ENCODE data around the gene ZRSR2.
A peak's percentile ranks its signal among the peaks of the same experiment; 100 is the strongest.

GRCh38 chrX:15854080-15854655 is 63.9 kb downstream of the ZRSR2 start:
- TF ChIP-seq POLR2A (IDR thresholded peaks at IDR 0.05) (no peak), CTCF (IDR thresholded peaks at IDR 0.05) (peak in 1 of 4 experiments; percentile 42), POLR2AphosphoS5 (IDR thresholded peaks at IDR 0.05) (no peak)
